Astrocyte of the spinal cord (primary cell): Measurements from ENCODE around the gene MYO3B.
"Not testable (repeated sequence)": the region's sequence is repeated elsewhere in the genome, so short reads cannot be mapped to it uniquely, and the experiment has no call there.

Source experiments
- DNase-seq: peaks from one replicate; pipeline ENCODE4 v3.0.0; 2011; ENCODE audit warnings: low read depth, low spot score
- H3K4me3 ChIP-seq: 2 replicates; pipeline ENCODE4 v1.5.1; 2011; ENCODE audit warnings: low read depth, mild to moderate bottlenecking, low read length, moderate library complexity
- in situ Hi-C: cut with HindIII; loops from 2 replicates; pipeline ENCODE4 v1.10.0; 2017; ENCODE audit warnings: low sequenced_read_pairs
- TF ChIP-seq, protein P1 (sequence below): IDR thresholded peaks from 2 replicates; pipeline ENCODE4 v1.5.1; 2012; ENCODE audit warnings: low read depth, mild to moderate bottlenecking, low read length, inconsistent platforms

Gene MYO3B

DNA sequence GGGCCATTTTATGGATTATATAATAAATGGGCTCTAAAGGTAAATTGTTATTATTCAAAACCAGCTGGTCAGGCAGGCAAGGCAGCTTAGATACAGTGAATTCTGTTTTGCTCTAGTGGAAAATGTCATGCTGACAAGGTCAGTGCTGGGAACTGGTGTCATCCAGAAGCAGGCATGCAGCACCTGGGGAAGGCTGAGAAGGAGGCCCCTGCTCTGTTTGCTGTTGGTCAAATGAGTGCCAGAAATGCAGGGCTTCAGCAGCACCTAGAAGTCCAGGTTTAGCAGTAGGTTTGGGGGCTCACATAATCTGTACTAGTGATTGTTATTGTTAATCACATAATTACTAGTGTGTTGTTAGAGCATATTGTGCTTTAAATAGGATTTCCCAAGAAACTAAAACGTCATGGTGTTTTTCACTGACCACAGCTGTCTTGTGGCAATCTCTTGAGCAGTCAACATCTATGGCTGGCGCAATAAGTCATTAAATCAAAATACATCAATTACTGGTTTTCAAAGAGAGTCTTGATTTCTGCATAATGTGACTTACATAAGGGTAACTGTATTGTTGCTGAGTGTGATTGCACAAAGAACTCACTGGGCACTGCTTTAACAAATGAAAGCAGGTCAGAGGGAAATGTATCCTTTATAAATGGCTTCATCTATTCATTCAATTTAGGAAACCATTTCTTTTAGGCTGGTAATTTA lies 99.1 kb downstream of the MYO3B start:
- DNase-seq = no peak
- in situ Hi-C loops = no loop called here
- H3K4me3 ChIP-seq = no peak overlapping the region
- TF ChIP-seq, protein P1, sequence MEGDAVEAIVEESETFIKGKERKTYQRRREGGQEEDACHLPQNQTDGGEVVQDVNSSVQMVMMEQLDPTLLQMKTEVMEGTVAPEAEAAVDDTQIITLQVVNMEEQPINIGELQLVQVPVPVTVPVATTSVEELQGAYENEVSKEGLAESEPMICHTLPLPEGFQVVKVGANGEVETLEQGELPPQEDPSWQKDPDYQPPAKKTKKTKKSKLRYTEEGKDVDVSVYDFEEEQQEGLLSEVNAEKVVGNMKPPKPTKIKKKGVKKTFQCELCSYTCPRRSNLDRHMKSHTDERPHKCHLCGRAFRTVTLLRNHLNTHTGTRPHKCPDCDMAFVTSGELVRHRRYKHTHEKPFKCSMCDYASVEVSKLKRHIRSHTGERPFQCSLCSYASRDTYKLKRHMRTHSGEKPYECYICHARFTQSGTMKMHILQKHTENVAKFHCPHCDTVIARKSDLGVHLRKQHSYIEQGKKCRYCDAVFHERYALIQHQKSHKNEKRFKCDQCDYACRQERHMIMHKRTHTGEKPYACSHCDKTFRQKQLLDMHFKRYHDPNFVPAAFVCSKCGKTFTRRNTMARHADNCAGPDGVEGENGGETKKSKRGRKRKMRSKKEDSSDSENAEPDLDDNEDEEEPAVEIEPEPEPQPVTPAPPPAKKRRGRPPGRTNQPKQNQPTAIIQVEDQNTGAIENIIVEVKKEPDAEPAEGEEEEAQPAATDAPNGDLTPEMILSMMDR = no peak

- TF ChIP-seq, protein P1 = no peak
- H3K4me3 ChIP-seq = no peak overlapping the region
- no peak for DNase-seq
- in situ Hi-C loops = no loop called here
Measured at GRCh38 chr2:170277951-170278350, 100.0 kb downstream of the MYO3B start.

DNA sequence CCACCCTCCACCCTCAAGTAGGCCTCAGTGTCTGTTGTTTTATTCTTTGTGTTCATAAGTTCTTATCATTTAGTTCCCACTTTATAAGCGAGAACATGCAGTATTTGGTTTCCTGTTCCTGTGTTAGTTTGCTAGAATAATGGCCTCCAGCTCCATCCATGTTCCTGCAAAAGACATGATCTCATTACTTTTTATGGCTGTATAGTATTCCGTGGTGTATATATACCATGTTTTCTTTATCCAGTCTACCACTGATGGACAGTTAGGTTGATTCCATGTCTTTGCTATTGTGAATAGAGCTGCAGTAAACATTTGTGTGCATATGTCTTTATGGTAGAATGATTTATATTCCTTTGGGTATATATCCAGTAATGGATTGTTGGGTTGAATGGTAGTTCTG lies 101.7 kb downstream of the MYO3B start:
- H3K4me3 ChIP-seq, in situ Hi-C loops, DNase-seq: not testable (repeated sequence)

- DNase-seq = no peak
- TF ChIP-seq, protein P1 = no peak
- in situ Hi-C loops = no loop called here
- H3K4me3 ChIP-seq = no peak overlapping the region
Measured at GRCh38 chr2:170282851-170283250, 104.9 kb downstream of the MYO3B start.

DNA sequence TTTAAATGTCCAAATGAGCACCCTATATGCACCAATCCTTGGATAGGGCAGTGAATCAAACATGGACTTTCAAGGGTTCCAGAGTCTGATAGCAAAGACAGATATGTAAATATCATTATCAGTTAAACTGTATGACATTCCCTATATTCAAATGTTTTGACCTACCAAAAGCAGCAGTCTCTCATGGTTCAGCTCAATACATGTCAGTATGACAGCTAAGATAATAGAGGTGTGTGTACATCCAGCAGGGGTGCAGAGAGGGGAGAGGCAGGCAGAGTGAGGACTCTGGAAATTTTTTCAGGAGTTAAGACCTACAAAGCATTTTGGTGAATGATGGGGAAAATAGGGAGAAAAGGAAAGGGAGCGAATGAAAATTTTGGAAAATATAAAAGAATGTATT lies 106.3 kb downstream of the MYO3B start:
- in situ Hi-C loops = no loop called here
- H3K4me3 ChIP-seq = no peak overlapping the region
- TF ChIP-seq, protein P1 = no peak

GRCh38 chr2:170288859-170289258 lies 110.9 kb downstream of the MYO3B start:
- no peak overlapping the region for H3K4me3 ChIP-seq
- no peak for DNase-seq
- TF ChIP-seq, protein P1 = no peak
- in situ Hi-C loops = no loop called here

More for the DNA sequence above, 106.3 kb downstream of the MYO3B start:
- no peak for DNase-seq

GRCh38 chr2:170291474-170291873 lies 113.5 kb downstream of the MYO3B start:
- TF ChIP-seq, protein P1 = no peak
- in situ Hi-C loops = no loop called here
- H3K4me3 ChIP-seq = no peak overlapping the region
- DNase-seq = no peak
